Right atrium auricular region (tissue), 2 donors: ENCODE data around the gene ATP11A. TPM values are rescaled to one million over a fixed set of nuclear protein-coding genes. Genes with fewer than 3 reads are reported as not detected.
A peak's percentile ranks its signal among the peaks of the same experiment; 100 is the strongest.

Source experiments
- DNase-seq: peaks from one replicate; pipeline ENCODE4 v3.0.0-alpha.2; 2019; ENCODE audit warnings: low spot score
- H3K27ac ChIP-seq, 2 donors: fragments of 200-600 bp; sonication (generic); 1 replicate in 1 of 2; 2 replicates in 1 of 2; pipeline ENCODE4 v1.5.1; 2016 to 2019
- H3K27me3 ChIP-seq, 2 donors: fragments of 200-600 bp; sonication (generic); one replicate each; pipeline versions ENCODE4 v1.5.1 to v1.6.0; 2017 to 2019
- H3K36me3 ChIP-seq: fragments of 200-600 bp; sonication (generic); one replicate; pipeline ENCODE4 v1.5.1; 2016
- H3K4me1 ChIP-seq, 2 donors: fragments of 200-600 bp; sonication (generic); one replicate each; pipeline versions ENCODE4 v1.5.1 to v1.6.0; 2017 to 2019
- H3K4me3 ChIP-seq, 2 donors: fragments of 200-600 bp; sonication (generic); 1 replicate in 1 of 2; 2 replicates in 1 of 2; pipeline ENCODE4 v1.5.1; 2017 to 2019; ENCODE audit warnings: mild to moderate bottlenecking in 1 of 2, moderate library complexity in 1 of 2
- H3K9me3 ChIP-seq, 2 donors: fragments of 200-600 bp; sonication (generic); one replicate each; pipeline ENCODE4 v1.5.1; 2019
- CTCF ChIP-seq, 2 donors: fragments of 200-600 bp; sonication (generic); IDR thresholded peaks; one replicate each; pipeline ENCODE4 v1.5.1; 2019; ENCODE audit warnings: antibody characterized with exemption in 2 of 2
- total RNA-seq, 2 donors: library from RNA; depleted of rRNA; stranded (reverse); fragments of >200 nt; gene quantifications; one replicate each; pipeline ENCODE4 v1.1.0, GENCODE V29; 2016

Gene ATP11A
- total RNA-seq, 2 donors from 2014 or later: 31.8 to 48.6 TPM

- no peak for DNase-seq
- Histone ChIP-seq H3K4me3 (no peak overlapping the region), H3K9me3 (no peaks in the 10 kb centered on the region), H3K27ac (peak overlapping the region; percentile 85 to 94), H3K27me3 (no peaks in the 10 kb centered on the region), H3K36me3 (no peaks in the 10 kb centered on the region), H3K4me1 (peaks cover 0 to 88% of the 10 kb centered on the region in 2 donors)
- no peak for TF ChIP-seq CTCF (IDR thresholded peaks at IDR 0.05)
Measured at GRCh38 chr13:112725346-112726015, 35.6 kb downstream of the ATP11A start.

GRCh38 chr13:112726016-112726767 is 36.4 kb downstream of the ATP11A start:
- Histone ChIP-seq H3K27ac (peak overlapping the region; percentile 85 to 94), H3K36me3 (no peaks in the 10 kb centered on the region), H3K27me3 (no peaks in the 10 kb centered on the region), H3K4me1 (peaks cover 0 to 90% of the 10 kb centered on the region in 2 donors), H3K4me3 (no peak overlapping the region), H3K9me3 (no peaks in the 10 kb centered on the region)
- TF ChIP-seq CTCF (IDR thresholded peaks at IDR 0.05): no peak
- DNase-seq: no peak

- H3K4me1 ChIP-seq: peaks cover 0 to 83% of the 10 kb centered on the region in 2 donors
- no peak overlapping the region for H3K4me3 ChIP-seq
- H3K27ac ChIP-seq: peak overlapping the region; percentile 85 to 94
- no peak for TF ChIP-seq CTCF (IDR thresholded peaks at IDR 0.05)
- no peaks in the 10 kb centered on the region for H3K36me3 ChIP-seq
- H3K27me3 ChIP-seq: no peaks in the 10 kb centered on the region
- DNase-seq: no peak
- H3K9me3 ChIP-seq: no peaks in the 10 kb centered on the region
Measured at GRCh38 chr13:112727581-112727980, 37.7 kb downstream of the ATP11A start.

GRCh38 chr13:112728375-112729126 is 38.7 kb downstream of the ATP11A start:
- H3K4me3 ChIP-seq: no peak overlapping the region
- no peaks in the 10 kb centered on the region for H3K36me3 ChIP-seq
- no peak for TF ChIP-seq CTCF (IDR thresholded peaks at IDR 0.05)
- no peaks in the 10 kb centered on the region for H3K27me3 ChIP-seq
- no peaks in the 10 kb centered on the region for H3K9me3 ChIP-seq
- DNase-seq: no peak
- H3K27ac ChIP-seq: peak overlapping the region; percentile 85 to 94
- H3K4me1 ChIP-seq: peaks cover 0 to 78% of the 10 kb centered on the region in 2 donors

- Histone ChIP-seq H3K4me1 (peaks cover 0 to 81% of the 10 kb centered on the region in 2 donors), H3K27me3 (no peaks in the 10 kb centered on the region), H3K27ac (peak overlapping the region; percentile 85 to 94), H3K36me3 (no peaks in the 10 kb centered on the region), H3K4me3 (no peak overlapping the region), H3K9me3 (no peaks in the 10 kb centered on the region)
- peak; percentile 75 for DNase-seq
- TF ChIP-seq CTCF (IDR thresholded peaks at IDR 0.05): no peak
Measured at GRCh38 chr13:112729408-112729807, 39.6 kb downstream of the ATP11A start.
